ENCODE results near the gene SMURF1.

- TF ChIP-seq CTCF (conservative IDR thresholded peaks at IDR 0.05 in 1 of 2, IDR thresholded peaks at IDR 0.05 in 1 of 2; ENCODE audit: low read depth in 1 of 2, low read length in 2 of 2): no peak
- no peak for TF ChIP-seq EZH2 (IDR thresholded peaks at IDR 0.05; ENCODE audit: low read length, missing control alignments)
These were observed 44.9 kb downstream of the SMURF1 start for GRCh38 chr7:99098824-99099498.
